K562 (cell line): Measurements from ENCODE around the gene YWHAB. TPM values are rescaled to one million over a fixed set of nuclear protein-coding genes. Genes with fewer than 3 reads are reported as not detected.

Source experiments
- BRD4 ChIP-seq: fragments of 200-600 bp; sonication (generic); IDR thresholded peaks from 2 replicates; pipeline ENCODE4 v1.6.1; 2017; ENCODE audit warnings: inconsistent platforms
- C11orf30 ChIP-seq: fragments of 450-650 bp; IDR thresholded peaks from 2 replicates; pipeline ENCODE4 v1.6.1; 2016; ENCODE audit warnings: low read depth, mild to moderate bottlenecking
- CBX5 ChIP-seq: IDR thresholded peaks from 2 replicates; pipeline ENCODE4 v1.6.1; 2014; ENCODE audit warnings: low read depth, borderline replicate concordance
- DDX20 ChIP-seq: fragments of 450-650 bp; IDR thresholded peaks from 2 replicates; pipeline ENCODE4 v1.6.1; 2016; ENCODE audit warnings: missing genetic modification characterization, low read depth, mild to moderate bottlenecking, missing compliant biosample characterization, moderate library complexity
- E2F6 ChIP-seq, 2 experiments: IDR thresholded peaks; 2 replicates each; pipeline ENCODE4 v1.6.1; 2011; ENCODE audit warnings: borderline replicate concordance in 1 of 2, control low read depth in 1 of 2, low read depth in 1 of 2, low read length in 1 of 2, mild to moderate bottlenecking in 1 of 2, mixed read lengths in 1 of 2, moderate library complexity in 1 of 2; ENCODE audit not compliant: insufficient read depth in 1 of 2, insufficient read length in 1 of 2, poor library complexity in 1 of 2, severe bottlenecking in 1 of 2; ENCODE audit errors: extremely low read depth in 1 of 2
- HMG20A ChIP-seq: fragments of 450-650 bp; formaldehyde crosslinking; conservative IDR thresholded peaks from 2 replicates; pipeline ENCODE4 v1.4.0; 2020; ENCODE audit warnings: mild to moderate bottlenecking, mixed read lengths
- HNRNPLL ChIP-seq: fragments of 200-400 bp; formaldehyde crosslinking; IDR thresholded peaks from 2 replicates; pipeline ENCODE4 v1.6.1; 2017; ENCODE audit warnings: low read length, low read depth, mild to moderate bottlenecking; ENCODE audit not compliant: poor library complexity, severe bottlenecking
- IFI16 ChIP-seq: fragments of 250-450 bp; sonication (Bioruptor Pico); IDR thresholded peaks from 2 replicates; pipeline ENCODE4 v2.1.2; 2022; ENCODE audit warnings: mild to moderate bottlenecking, inconsistent platforms
- KDM5B ChIP-seq: fragments of 200-600 bp; sonication (generic); IDR thresholded peaks from 2 replicates; pipeline ENCODE4 v1.6.1; 2012; ENCODE audit warnings: low read depth, mild to moderate bottlenecking, moderate library complexity, low read length, control low read depth, inconsistent platforms; ENCODE audit not compliant: insufficient replicate concordance
- MAFK ChIP-seq: IDR thresholded peaks from 2 replicates; pipeline ENCODE4 v1.6.1; 2011; ENCODE audit warnings: low read length, improper control_type of control experiment
- MIER1 ChIP-seq: fragments of 450-650 bp; IDR thresholded peaks from 2 replicates; pipeline ENCODE4 v1.6.1; 2016; ENCODE audit warnings: antibody characterized with exemption, mild to moderate bottlenecking, low read depth
- NBN ChIP-seq: fragments of 450-650 bp; IDR thresholded peaks from 2 replicates; pipeline ENCODE4 v1.6.1; 2016; ENCODE audit warnings: low read depth, mild to moderate bottlenecking
- NFIC ChIP-seq: fragments of 450-650 bp; IDR thresholded peaks from 2 replicates; pipeline ENCODE4 v1.6.1; 2017; ENCODE audit warnings: mild to moderate bottlenecking, inconsistent platforms
- PCBP2 ChIP-seq: fragments of 200-400 bp; formaldehyde crosslinking; IDR thresholded peaks from 2 replicates; pipeline ENCODE4 v1.6.1; 2018; ENCODE audit warnings: low read length, low read depth, mild to moderate bottlenecking, moderate library complexity; ENCODE audit not compliant: poor library complexity, severe bottlenecking
- POLR2A ChIP-seq: fragments of 450-650 bp; conservative IDR thresholded peaks from 2 replicates; pipeline ENCODE4 v1.6.1; 2016
- RHOXF2B ChIP-seq: fragments of 250-450 bp; sonication (Bioruptor Pico); conservative IDR thresholded peaks from 2 replicates; pipeline ENCODE4 v1.5.1; 2021
- SNAPC5 ChIP-seq: fragments of 250-450 bp; sonication (Bioruptor Pico); IDR thresholded peaks from 2 replicates; pipeline ENCODE4 v1.8.0; 2021; ENCODE audit warnings: moderate library complexity, mild to moderate bottlenecking, inconsistent platforms
- SOX6 ChIP-seq: fragments of 450-650 bp; IDR thresholded peaks from 2 replicates; pipeline ENCODE4 v1.6.1; 2014; ENCODE audit warnings: mild to moderate bottlenecking
- XRCC4 ChIP-seq: IDR thresholded peaks from one replicate; pipeline ENCODE4 v1.6.1; 2011; ENCODE audit not compliant: insufficient read depth, insufficient read length; ENCODE audit errors: extremely low read depth
- ZMIZ1 ChIP-seq, 2 experiments: fragments of 150-350 bp in 1 of 2; IDR thresholded peaks; 2 replicates each; pipeline ENCODE4 v1.6.1; 2012 to 2016; ENCODE audit warnings: low read depth in 2 of 2, low read length in 2 of 2, mild to moderate bottlenecking in 1 of 2, moderate library complexity in 1 of 2
- ZNF175 ChIP-seq: fragments of 200-800 bp; sonication (Bioruptor generic); IDR thresholded peaks from 2 replicates; pipeline ENCODE4 v1.6.1; 2016; ENCODE audit warnings: low read depth, mild to moderate bottlenecking, missing genetic modification characterization, missing compliant biosample characterization
- ZNF263 ChIP-seq: sonication (generic); formaldehyde crosslinking; IDR thresholded peaks from 2 replicates; pipeline ENCODE4 v1.8.0; 2022; ENCODE audit warnings: mild to moderate bottlenecking, missing genetic modification reagents, borderline replicate concordance
- ZNF3 ChIP-seq: fragments of 250-450 bp; sonication (Bioruptor Pico); IDR thresholded peaks from 2 replicates; pipeline ENCODE4 v1.5.0; 2021; ENCODE audit warnings: mild to moderate bottlenecking, moderate library complexity
- ZNF668 ChIP-seq: fragments of 250-450 bp; sonication (Bioruptor Pico); IDR thresholded peaks from 2 replicates; pipeline ENCODE4 v1.8.0; 2022; ENCODE audit warnings: mild to moderate bottlenecking, inconsistent platforms
- ZSCAN29 ChIP-seq: fragments of 450-650 bp; IDR thresholded peaks from 2 replicates; pipeline ENCODE4 v1.6.1; 2017
- polyA plus RNA-seq, 8 experiments: library from polyadenylated mRNA; depleted of rRNA in 4 of 8; stranded (reverse) in 5 of 8; unstranded in 3 of 8; fragments of >200 nt; fragmentation: Nextera tagmentation in 2 of 8; fragmentation: Illumina TruSeq in 1 of 8; extraction: Ambion mirVana in 2 of 8; extraction: Trizol in 1 of 8; gene quantifications; 2 replicates each; pipeline versions ENCODE4 v1.2.1 to v1.2.3, GENCODE V29; 2011 to 2014; ENCODE audit warnings: inconsistent platforms in 1 of 8, missing spikeins in 1 of 8
- total RNA-seq, 7 experiments: library from RNA; depleted of rRNA in 6 of 7; stranded (reverse); fragments of >200 nt in 6 of 7; fragmentation: Illumina TruSeq in 2 of 7; extraction: Trizol in 2 of 7; gene quantifications; 2 replicates each; pipeline versions ENCODE4 v1.2.1 to v1.2.3, GENCODE V29; 2011 to 2021; ENCODE audit warnings: low replicate concordance in 1 of 7

YWHAB gene
- total and polyA plus RNA-seq, 9 of the 15 experiments (the other 6 are each of a cell fraction or from before 2014, with no cell fraction given): 60.6 to 185 (median 96.1) TPM

DNA sequence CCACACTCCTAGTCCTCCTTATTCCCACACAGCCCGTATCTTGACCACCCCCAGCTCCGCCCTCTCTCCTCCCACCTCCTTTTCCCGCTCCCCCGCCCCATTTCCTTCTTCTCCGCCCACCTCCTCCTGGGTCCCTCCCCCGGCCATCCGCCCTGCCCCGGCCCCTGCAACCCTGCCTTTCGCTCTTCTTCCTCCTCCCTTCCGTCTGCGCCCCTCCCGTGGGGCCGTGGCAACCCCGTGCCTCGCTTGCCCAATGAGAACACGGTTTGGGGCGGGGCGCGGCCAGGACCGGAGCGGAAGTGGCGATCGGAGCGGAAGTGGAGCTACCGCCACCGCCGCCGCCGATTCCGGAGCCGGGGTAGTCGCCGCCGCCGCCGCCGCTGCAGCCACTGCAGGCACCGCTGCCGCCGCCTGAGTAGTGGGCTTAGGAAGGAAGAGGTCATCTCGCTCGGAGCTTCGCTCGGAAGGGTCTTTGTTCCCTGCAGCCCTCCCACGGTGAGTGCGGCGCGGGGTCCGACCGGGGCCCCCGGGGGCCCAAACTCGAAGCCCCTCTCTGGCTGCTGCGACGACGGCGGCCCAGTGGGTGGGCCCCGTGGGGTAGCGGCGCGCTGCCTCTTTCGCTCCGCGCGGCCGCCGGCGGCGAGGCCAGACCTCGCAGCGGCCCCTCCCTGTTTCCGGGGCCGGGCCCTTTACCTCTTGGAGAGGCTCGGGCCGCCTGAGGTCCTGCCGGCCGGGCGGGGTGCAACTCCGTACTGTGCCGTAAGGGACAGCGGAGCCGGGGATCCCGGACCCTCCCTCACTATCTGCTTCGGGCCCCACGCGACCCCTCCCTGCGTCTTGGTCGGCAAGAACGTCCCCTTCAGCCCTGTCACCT, at the start of gene YWHAB (continued):
- 0 out of 2 replicates have a peak, but pooled peaks have one; percentile 24 for TF ChIP-seq C11orf30
- TF ChIP-seq ZMIZ1 (IDR thresholded peaks at IDR 0.05; ENCODE audit: low read depth in 2 of 2, low read length in 2 of 2): 0 out of 4 replicates have a peak, but pooled peaks of 1 of the 2 experiments have one; percentile 17
- peak; percentile 41 for TF ChIP-seq KDM5B
- no peak for TF ChIP-seq RHOXF2B (CRISPR knock-in tag)
- no peak for TF ChIP-seq MIER1
- TF ChIP-seq DDX20 (tag): no peak
- TF ChIP-seq ZNF175 (CRISPR knock-in tag): no peak
- TF ChIP-seq NBN: no peak; the same call in 1 of the 2 replicates
- TF ChIP-seq IFI16 (CRISPR knock-in tag): no peak
- peak; percentile 87 for TF ChIP-seq ZNF263
- no peak for TF ChIP-seq XRCC4
- peak; percentile 94 for TF ChIP-seq HNRNPLL
- TF ChIP-seq E2F6 (IDR thresholded peaks at IDR 0.05; ENCODE audit: borderline replicate concordance in 1 of 2, extremely low read depth in 1 of 2, insufficient read depth in 1 of 2, insufficient read length in 1 of 2, low read depth in 1 of 2, low read length in 1 of 2, poor library complexity in 1 of 2, severe bottlenecking in 1 of 2): peak in 1 of 2 experiments; percentile 58
- no peak for TF ChIP-seq SNAPC5 (CRISPR knock-in tag)
- TF ChIP-seq BRD4: peak; percentile 81; the same call in 1 of the 2 replicates
- peak; percentile 93 for TF ChIP-seq POLR2A
- no peak for TF ChIP-seq MAFK
- no peak for TF ChIP-seq PCBP2
- TF ChIP-seq NFIC: no peak; the same call in 1 of the 2 replicates
- no peak for TF ChIP-seq ZNF668 (CRISPR knock-in tag)
- TF ChIP-seq ZNF3 (CRISPR knock-in tag): no peak
- TF ChIP-seq CBX5: no peak
- TF ChIP-seq SOX6: no peak
- no peak for TF ChIP-seq HMG20A (CRISPR knock-in tag)
- 0 out of 2 replicates have a peak, but pooled peaks have one; percentile 24 for TF ChIP-seq ZSCAN29
